Fibroblast of gingiva (primary cell): ENCODE measurements around the gene CDK5.
A peak's percentile ranks its signal among the peaks of the same experiment; 100 is the strongest.
"Not testable (repeated sequence)": the region's sequence is repeated elsewhere in the genome, so short reads cannot be mapped to it uniquely, and the experiment has no call there.

Experiments used
- DNase-seq: peaks from one replicate; pipeline ENCODE4 v3.0.0-alpha.2; 2011; ENCODE audit warnings: low read depth

CDK5 gene

GRCh38 chr7:151033864-151034249 is 23.8 kb downstream of the CDK5 start:
- DNase-seq: no peak

GRCh38 chr7:151032936-151033863 is 24.5 kb downstream of the CDK5 start:
- DNase-seq: no peak

DNA sequence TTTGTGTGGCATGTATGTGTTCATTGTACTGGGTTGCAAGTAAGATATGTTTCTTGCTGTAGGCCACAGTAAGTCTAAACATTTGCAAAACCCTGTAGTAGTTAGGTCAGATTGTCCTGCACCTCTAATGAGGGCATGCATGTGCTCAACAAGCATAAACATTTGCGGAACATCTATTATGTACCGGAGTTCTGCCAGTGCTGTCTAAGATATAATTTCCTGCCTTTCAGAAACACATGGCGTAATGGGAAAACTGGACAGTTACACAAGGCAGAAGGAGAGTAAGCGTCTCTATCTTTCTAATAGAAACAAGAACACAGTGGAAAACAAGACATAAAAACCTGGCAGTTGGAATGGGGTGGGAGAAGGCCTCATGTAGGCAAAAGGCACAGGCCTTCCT is 26.7 kb downstream of the CDK5 start:
- peak; percentile 30 for DNase-seq

- no peak for DNase-seq
Observed at GRCh38 chr7:151028948-151029501, 28.7 kb downstream of the CDK5 start.

- DNase-seq: peak; percentile 98
Observed at GRCh38 chr7:151028131-151028947, 29.4 kb downstream of the CDK5 start, which contains the start of gene ABCB8. Gene ABCB8, plus strand, starts transcription at chr7:151028450. Its CDS starts 66 bp downstream, at chr7:151028516.

- DNase-seq: not testable (repeated sequence)
Observed at GRCh38 chr7:151027728-151028130, 30.0 kb downstream of the CDK5 start.

- DNase-seq: not testable (repeated sequence)
Observed at GRCh38 chr7:151026771-151027727, 30.6 kb downstream of the CDK5 start.

DNA sequence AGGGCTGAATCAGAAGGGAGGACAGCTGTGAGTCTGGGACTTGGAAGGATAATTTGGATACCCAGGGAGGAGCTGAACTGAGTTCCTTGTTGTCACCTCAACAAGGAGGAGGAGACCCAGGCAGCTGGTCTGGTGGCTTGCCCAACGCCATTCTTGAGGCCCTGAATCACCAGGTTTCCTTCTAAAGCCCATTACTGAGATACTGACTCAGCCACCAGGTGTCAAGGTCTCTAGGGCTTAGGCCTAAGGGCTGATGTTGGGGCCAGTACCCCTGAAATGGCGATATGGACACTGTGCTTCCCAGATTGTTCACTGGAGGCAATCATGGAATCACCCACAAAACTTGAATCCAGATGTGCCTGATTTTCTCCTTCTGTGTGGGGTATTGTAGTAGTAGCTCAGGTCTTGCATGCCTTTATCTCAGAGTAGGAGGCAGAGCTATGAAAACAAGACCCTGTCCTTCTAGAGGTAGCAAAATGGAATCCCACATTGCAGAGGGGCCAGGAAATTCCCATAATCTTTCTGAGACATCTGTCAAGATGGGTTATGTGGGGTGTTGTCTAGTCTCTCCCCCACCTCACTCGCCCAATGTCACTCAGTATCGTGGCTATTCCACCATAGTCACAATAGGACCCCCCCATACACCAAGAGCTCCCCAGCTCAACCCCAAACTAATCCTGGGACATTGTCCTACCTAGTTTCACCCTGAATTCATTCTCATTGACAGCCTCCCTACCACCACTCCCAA is 31.6 kb downstream of the CDK5 start:
- no peak for DNase-seq

DNA sequence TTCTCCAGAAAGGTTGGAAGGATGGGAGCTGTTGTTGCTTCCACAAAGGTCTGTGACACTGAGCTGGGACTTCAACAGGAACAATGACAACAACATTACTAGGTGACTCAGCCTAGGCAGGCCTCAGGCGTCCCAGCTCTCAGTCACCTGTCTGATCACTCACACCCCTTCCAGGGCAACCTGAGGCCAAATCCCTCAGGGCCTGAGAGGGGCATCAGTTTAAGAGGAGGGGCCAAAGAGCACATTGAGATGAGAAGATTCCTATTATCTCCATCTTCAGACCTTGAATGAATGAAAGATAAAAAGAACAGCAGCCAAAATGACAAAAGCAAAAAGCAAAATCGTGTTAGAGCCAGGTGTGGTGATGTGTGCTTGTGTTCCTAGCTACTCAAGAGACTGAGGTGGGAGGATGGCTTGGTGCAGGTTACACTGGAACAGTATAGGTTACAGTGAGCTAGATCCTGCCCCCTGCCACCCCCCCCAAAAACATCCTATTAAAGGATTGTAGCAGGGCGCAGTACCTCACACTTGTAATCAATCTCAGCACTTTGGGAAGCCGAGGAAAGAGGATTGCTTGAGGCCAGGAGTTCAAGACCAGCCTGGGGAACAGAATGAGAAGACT is 33.2 kb downstream of the CDK5 start, which contains the start of gene ATG9B:
ATG9B (minus strand) TSS at position 60 of the 622 bp plus-strand sequence. CDS start 71 bp downstream, outside the sequence.
- DNase-seq: no peak

DNA sequence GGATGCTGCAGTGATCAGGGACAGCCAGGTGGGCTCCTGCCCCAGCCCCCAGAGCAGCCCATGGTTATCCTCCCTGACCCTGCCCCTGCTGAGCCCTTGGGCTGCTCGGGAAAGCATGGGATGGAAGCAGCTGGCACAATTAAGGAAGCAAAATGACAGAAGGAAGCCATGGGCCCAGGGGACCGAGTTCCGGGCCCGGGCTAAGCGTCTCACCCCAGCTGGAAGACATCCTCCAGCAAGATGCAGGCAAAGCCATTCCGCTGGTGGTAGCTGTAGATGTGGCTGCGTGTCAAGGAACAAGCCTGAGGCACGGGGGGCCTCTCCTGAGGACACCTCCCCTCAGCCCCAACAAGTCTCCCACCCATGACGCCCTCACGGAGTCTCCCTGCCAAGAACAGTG is 34.5 kb downstream of the CDK5 start:
- DNase-seq: no peak

DNA sequence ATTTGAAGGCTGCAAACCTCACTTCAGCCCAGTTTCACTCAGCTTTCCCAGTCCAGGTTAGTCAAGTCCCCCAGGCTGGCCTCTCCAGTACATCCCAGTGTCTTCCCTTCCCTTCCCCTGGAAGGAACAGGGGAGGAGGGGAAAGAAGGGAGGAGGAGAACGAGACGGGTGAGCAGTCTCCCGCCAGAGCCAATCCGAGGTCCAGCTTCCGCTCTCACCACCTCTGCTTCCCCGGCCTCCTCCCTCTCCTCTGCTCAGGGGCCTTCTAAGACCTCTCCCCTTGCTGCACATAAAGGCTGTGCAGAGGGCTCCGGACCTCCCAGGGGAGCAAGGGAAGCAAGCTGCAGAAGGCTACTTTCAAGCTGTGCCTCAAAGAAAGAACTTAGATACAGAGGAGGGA is 37.5 kb downstream of the CDK5 start:
- no peak for DNase-seq

DNA sequence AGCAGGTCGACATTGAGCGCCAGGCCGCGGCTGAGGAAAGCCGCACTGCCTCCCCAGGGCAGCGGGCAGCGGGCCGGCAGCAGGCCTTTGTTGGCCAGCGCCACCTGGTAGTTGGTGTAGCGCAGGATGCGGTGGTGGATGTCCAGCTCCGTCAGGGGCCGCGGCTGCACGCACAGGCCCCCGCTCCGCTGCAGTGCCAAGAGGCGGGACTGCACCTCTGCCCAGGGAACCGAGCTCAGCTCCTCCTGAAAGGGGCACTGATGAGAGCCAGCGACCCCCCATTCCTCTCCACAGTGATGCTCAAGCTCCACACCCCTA is 38.6 kb downstream of the CDK5 start:
- no peak for DNase-seq

- no peak for DNase-seq
Observed at GRCh38 chr7:151018421-151019129, 39.1 kb downstream of the CDK5 start.

DNA sequence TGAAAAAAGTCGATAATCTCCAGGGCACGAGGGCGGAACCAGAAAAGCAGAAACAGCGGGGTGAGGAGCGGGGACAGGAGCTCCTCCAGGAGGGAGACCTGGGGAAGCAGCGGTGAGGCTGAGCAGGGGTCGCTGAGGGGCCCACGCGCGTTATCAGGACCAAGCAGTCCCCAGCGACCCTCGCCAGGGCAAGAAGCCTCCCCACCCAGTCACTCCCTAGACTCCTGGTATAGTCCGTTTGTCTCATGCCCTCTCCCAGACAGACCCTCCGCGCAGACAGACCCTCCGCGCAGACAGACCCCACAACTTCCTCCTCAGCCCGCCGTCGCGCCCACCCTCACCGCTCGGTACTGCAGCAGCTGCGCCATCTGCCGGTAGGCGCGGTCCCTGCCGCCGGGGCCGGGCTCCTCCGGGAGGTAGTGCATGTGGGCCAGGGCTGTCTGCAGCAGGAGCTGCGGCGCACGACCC is 39.7 kb downstream of the CDK5 start:
- no peak for DNase-seq

DNA sequence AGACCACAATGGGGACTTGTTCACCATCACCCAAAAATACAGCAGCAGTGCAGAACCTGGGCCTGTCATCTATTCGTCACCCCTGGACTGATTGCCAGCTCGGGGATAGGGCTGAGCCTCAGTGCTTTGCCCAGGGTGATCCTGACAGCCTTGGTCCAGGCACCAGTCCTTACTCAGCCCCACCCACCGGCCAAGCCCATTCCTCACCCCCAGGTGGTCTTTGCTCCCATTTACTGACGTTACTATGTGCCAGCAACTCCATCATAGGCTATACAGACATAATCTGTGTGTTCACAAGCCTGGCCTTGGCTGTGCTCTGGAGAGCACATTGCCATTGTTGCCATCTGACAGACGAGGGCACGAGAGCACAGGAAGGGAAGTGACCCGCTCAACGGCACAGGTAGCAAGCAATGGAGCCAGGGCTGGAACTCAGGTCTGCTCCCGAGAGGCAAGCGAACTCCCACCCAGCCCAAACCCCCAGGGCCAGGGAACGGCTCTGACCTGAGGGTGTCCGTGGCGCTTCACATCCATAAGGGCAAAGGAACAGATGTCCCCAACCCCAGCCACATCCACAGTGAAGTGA is 40.2 kb downstream of the CDK5 start:
- DNase-seq: no peak

GRCh38 chr7:151016942-151017341 is 40.8 kb downstream of the CDK5 start:
- no peak for DNase-seq

- DNase-seq: no peak
Observed at GRCh38 chr7:151016505-151016904, 41.2 kb downstream of the CDK5 start.

DNA sequence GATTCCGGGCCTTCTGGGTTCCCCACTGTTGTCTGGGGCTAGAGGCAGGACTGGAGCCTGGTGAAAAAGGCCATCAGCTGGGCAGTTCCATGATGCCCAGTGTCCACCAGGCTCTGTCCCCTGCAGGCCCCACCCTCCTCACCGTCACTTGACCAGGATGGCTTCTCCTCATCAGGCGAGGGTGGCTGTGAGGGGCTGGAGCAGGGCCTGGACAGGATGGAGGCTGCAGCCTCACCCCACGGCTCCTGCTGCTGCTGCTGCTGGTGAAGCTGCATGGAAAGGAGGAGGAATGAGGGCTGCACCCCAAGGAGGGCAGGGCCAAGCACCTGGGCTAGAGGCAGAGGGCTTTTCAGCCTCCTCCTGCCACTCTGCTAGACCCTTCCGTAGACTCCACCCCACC is 41.7 kb downstream of the CDK5 start:
- DNase-seq: no peak

DNA sequence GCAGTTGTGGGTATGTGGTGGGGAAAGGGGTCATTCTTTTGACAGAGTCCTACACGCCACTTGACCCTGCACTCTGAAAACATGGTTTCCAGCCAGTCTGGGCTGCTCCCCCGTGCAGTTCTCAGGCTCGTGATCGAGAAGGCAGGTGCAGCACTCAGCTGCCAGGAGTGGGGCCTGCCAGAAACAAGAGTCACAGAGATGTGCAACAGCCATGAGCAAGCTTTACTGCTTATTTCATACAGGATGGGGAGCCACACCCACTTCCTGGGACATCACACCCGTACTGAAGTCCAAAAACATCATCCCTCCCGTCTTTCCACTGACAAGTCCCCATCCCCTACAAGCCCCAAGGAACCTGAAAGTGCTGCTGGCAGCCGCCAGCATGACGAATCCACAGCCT is 42.7 kb downstream of the CDK5 start:
- DNase-seq: no peak
